K562 (cell line): ENCODE measurements around the gene SLC25A21. TPM values are rescaled to one million over a fixed set of nuclear protein-coding genes. Genes with fewer than 3 reads are reported as not detected.

ENCODE experiments used
- CAMTA2 ChIP-seq: fragments of 250-450 bp; sonication (Bioruptor Pico); conservative IDR thresholded peaks from 2 replicates; pipeline ENCODE4 v1.5.1; 2022
- CBX8 ChIP-seq: fragments of 200-600 bp; sonication (generic); IDR thresholded peaks from 2 replicates; pipeline ENCODE4 v1.6.1; 2012; ENCODE audit warnings: borderline replicate concordance, mixed run types, low read depth, mild to moderate bottlenecking, moderate library complexity, mixed read lengths, low read length, control low read depth, inconsistent platforms; ENCODE audit not compliant: poor library complexity, severe bottlenecking; ENCODE audit errors: extremely low read depth
- CEBPB ChIP-seq: fragments of 450-650 bp; IDR thresholded peaks from 2 replicates; pipeline ENCODE4 v1.6.1; 2016; ENCODE audit warnings: missing genetic modification characterization, missing compliant biosample characterization
- HDAC1 ChIP-seq, 2 experiments: fragments of 450-650 bp; IDR thresholded peaks; 2 replicates each; pipeline ENCODE4 v1.6.1; 2016 to 2017; ENCODE audit warnings: inconsistent platforms in 1 of 2, mild to moderate bottlenecking in 1 of 2, moderate library complexity in 1 of 2
- HDGF ChIP-seq: fragments of 450-650 bp; IDR thresholded peaks from 2 replicates; pipeline ENCODE4 v1.6.1; 2016
- JUN ChIP-seq, 2 experiments: sonication (generic) in 1 of 2; formaldehyde crosslinking in 1 of 2; IDR thresholded peaks; 2 replicates each; pipeline versions ENCODE4 v1.6.1 to v1.8.0; 2012 to 2022; ENCODE audit warnings: borderline replicate concordance in 2 of 2, mild to moderate bottlenecking in 2 of 2, improper control_type of control experiment in 1 of 2, low read depth in 1 of 2, low read length in 1 of 2, missing genetic modification reagents in 1 of 2
- NR2C1 ChIP-seq, 2 experiments: fragments of 450-650 bp; IDR thresholded peaks; 2 replicates each; pipeline ENCODE4 v1.6.1; 2017; ENCODE audit warnings: mild to moderate bottlenecking in 2 of 2, antibody characterized with exemption in 1 of 2, inconsistent platforms in 1 of 2, missing compliant biosample characterization in 1 of 2, missing genetic modification characterization in 1 of 2
- PML ChIP-seq: IDR thresholded peaks from 2 replicates; pipeline ENCODE4 v1.6.1; 2012; ENCODE audit warnings: low read length, inconsistent platforms
- RBBP5 ChIP-seq: fragments of 200-600 bp; sonication (generic); IDR thresholded peaks from 2 replicates; pipeline ENCODE4 v1.6.1; 2012; ENCODE audit warnings: borderline replicate concordance, mild to moderate bottlenecking, low read length, control low read depth, inconsistent platforms; ENCODE audit not compliant: insufficient read depth, poor library complexity, severe bottlenecking
- RBM15 ChIP-seq: fragments of 200-400 bp; formaldehyde crosslinking; IDR thresholded peaks from 2 replicates; pipeline ENCODE4 v1.6.1; 2018; ENCODE audit warnings: mild to moderate bottlenecking, low read length, moderate library complexity; ENCODE audit not compliant: insufficient read depth
- SMARCA5 ChIP-seq: fragments of 450-650 bp; IDR thresholded peaks from 2 replicates; pipeline ENCODE4 v1.6.1; 2016
- SRSF3 ChIP-seq: fragments of 200-400 bp; formaldehyde crosslinking; IDR thresholded peaks from 2 replicates; pipeline ENCODE4 v1.6.1; 2016; ENCODE audit warnings: mild to moderate bottlenecking, low read length, moderate library complexity; ENCODE audit not compliant: insufficient read depth
- TBL1XR1 ChIP-seq, 2 experiments: IDR thresholded peaks; 2 replicates each; pipeline ENCODE4 v1.6.1; 2012; ENCODE audit warnings: improper control_type of control experiment in 2 of 2, low read length in 2 of 2, mild to moderate bottlenecking in 1 of 2
- TFAM ChIP-seq: fragments of 250-450 bp; sonication (Bioruptor Pico); conservative IDR thresholded peaks from 2 replicates; pipeline ENCODE4 v1.5.0; 2021; ENCODE audit warnings: mild to moderate bottlenecking, moderate library complexity
- ZNF589 ChIP-seq: fragments of 200-800 bp; sonication (Bioruptor generic); IDR thresholded peaks from 2 replicates; pipeline ENCODE4 v1.6.1; 2016; ENCODE audit warnings: low read depth, missing genetic modification characterization, missing compliant biosample characterization
- ZNF695 ChIP-seq: fragments of 450-650 bp; formaldehyde crosslinking; IDR thresholded peaks from 2 replicates; pipeline ENCODE4 v1.4.0; 2020; ENCODE audit warnings: mild to moderate bottlenecking, moderate library complexity
- ZNF696 ChIP-seq: fragments of 250-450 bp; sonication (Bioruptor Pico); conservative IDR thresholded peaks from 2 replicates; pipeline ENCODE4 v1.4.0; 2020; ENCODE audit warnings: mild to moderate bottlenecking, moderate library complexity
- polyA plus RNA-seq, 8 experiments: library from polyadenylated mRNA; depleted of rRNA in 4 of 8; stranded (reverse) in 5 of 8; unstranded in 3 of 8; fragments of >200 nt; fragmentation: Nextera tagmentation in 2 of 8; fragmentation: Illumina TruSeq in 1 of 8; extraction: Ambion mirVana in 2 of 8; extraction: Trizol in 1 of 8; gene quantifications; 2 replicates each; pipeline versions ENCODE4 v1.2.1 to v1.2.3, GENCODE V29; 2011 to 2014; ENCODE audit warnings: inconsistent platforms in 1 of 8, missing spikeins in 1 of 8
- total RNA-seq, 7 experiments: library from RNA; depleted of rRNA in 6 of 7; stranded (reverse); fragments of >200 nt in 6 of 7; fragmentation: Illumina TruSeq in 2 of 7; extraction: Trizol in 2 of 7; gene quantifications; 2 replicates each; pipeline versions ENCODE4 v1.2.1 to v1.2.3, GENCODE V29; 2011 to 2021; ENCODE audit warnings: low replicate concordance in 1 of 7
- TF ChIP-seq, protein P1 (sequence below): fragments of 250-450 bp; sonication (Bioruptor Pico); IDR thresholded peaks from 2 replicates; pipeline ENCODE4 v1.4.0; 2020; ENCODE audit warnings: mild to moderate bottlenecking, moderate library complexity
- TF ChIP-seq, protein P2 (sequence below): fragments of 450-650 bp; IDR thresholded peaks from 2 replicates; pipeline ENCODE4 v1.7.0; 2016; ENCODE audit warnings: borderline replicate concordance
- TF ChIP-seq, protein P3 (sequence below): fragments of 200-800 bp; sonication (Bioruptor generic); IDR thresholded peaks from 2 replicates; pipeline ENCODE4 v1.6.1; 2016; ENCODE audit warnings: missing genetic modification characterization, missing compliant biosample characterization

Gene SLC25A21
- total and polyA plus RNA-seq, 9 of the 15 experiments (the other 6 are each of a cell fraction or from before 2014, with no cell fraction given): 15.2 to 46.7 (median 28.7) TPM

DNA sequence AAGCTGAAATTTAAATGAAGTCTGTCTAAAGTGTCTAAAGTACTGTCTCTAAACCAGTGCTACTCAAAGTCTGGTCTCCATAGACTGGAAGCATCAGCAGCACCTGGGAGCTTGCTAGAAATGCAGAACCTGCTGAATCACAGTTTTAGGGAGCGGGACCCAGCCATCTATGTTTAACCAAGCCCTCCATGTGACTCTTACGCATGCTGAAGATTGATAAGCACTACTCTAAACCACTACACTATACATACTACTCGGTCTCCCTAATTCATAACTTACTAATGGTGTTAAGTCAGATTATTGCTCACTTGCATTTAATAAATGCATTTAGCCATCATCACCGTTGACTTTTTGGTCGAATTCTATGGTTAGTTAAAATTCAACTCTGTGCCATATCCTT lies 88.8 kb downstream of the SLC25A21 start (continued):
- no peak for TF ChIP-seq ZNF695 (CRISPR knock-in tag)
- no peak for TF ChIP-seq CAMTA2 (CRISPR knock-in tag)
- TF ChIP-seq, protein P1, sequence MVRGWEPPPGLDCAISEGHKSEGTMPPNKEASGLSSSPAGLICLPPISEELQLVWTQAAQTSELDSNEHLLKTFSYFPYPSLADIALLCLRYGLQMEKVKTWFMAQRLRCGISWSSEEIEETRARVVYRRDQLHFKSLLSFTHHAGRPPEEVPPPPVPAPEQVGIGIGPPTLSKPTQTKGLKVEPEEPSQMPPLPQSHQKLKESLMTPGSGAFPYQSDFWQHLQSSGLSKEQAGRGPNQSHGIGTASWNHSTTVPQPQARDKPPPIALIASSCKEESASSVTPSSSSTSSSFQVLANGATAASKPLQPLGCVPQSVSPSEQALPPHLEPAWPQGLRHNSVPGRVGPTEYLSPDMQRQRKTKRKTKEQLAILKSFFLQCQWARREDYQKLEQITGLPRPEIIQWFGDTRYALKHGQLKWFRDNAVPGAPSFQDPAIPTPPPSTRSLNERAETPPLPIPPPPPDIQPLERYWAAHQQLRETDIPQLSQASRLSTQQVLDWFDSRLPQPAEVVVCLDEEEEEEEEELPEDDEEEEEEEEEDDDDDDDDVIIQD (CRISPR knock-in tag): no peak
- TF ChIP-seq CBX8: no peak
- no peak for TF ChIP-seq TFAM (CRISPR knock-in tag)
- no peak for TF ChIP-seq SMARCA5
- no peak for TF ChIP-seq SRSF3
- TF ChIP-seq, protein P2, sequence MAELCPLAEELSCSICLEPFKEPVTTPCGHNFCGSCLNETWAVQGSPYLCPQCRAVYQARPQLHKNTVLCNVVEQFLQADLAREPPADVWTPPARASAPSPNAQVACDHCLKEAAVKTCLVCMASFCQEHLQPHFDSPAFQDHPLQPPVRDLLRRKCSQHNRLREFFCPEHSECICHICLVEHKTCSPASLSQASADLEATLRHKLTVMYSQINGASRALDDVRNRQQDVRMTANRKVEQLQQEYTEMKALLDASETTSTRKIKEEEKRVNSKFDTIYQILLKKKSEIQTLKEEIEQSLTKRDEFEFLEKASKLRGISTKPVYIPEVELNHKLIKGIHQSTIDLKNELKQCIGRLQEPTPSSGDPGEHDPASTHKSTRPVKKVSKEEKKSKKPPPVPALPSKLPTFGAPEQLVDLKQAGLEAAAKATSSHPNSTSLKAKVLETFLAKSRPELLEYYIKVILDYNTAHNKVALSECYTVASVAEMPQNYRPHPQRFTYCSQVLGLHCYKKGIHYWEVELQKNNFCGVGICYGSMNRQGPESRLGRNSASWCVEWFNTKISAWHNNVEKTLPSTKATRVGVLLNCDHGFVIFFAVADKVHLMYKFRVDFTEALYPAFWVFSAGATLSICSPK: no peak
- peak; percentile 39; the same call in 1 of the 2 replicates for TF ChIP-seq JUN (IDR thresholded peaks at IDR 0.05; ENCODE audit: borderline replicate concordance, low read depth, low read length)
- no peak for TF ChIP-seq JUN (CRISPR knock-in tag; IDR thresholded peaks at IDR 0.05; ENCODE audit: borderline replicate concordance)
- TF ChIP-seq RBM15: no peak
- TF ChIP-seq TBL1XR1 (IDR thresholded peaks at IDR 0.05; ENCODE audit: low read length in 2 of 2): peak in 1 of 2 experiments; percentile 29; a peak in 1 of 4 replicates
- 0 out of 4 replicates have a peak, but pooled peaks of 1 of the 2 experiments have one; percentile 35 for TF ChIP-seq HDAC1 (IDR thresholded peaks at IDR 0.05)
- no peak for TF ChIP-seq ZNF589
- TF ChIP-seq PML: no peak
- TF ChIP-seq CEBPB (tag): no peak
- no peak for TF ChIP-seq HDGF
- TF ChIP-seq NR2C1 (IDR thresholded peaks at IDR 0.05): no peak
- TF ChIP-seq NR2C1 (tag; IDR thresholded peaks at IDR 0.05): no peak
- TF ChIP-seq, protein P3, sequence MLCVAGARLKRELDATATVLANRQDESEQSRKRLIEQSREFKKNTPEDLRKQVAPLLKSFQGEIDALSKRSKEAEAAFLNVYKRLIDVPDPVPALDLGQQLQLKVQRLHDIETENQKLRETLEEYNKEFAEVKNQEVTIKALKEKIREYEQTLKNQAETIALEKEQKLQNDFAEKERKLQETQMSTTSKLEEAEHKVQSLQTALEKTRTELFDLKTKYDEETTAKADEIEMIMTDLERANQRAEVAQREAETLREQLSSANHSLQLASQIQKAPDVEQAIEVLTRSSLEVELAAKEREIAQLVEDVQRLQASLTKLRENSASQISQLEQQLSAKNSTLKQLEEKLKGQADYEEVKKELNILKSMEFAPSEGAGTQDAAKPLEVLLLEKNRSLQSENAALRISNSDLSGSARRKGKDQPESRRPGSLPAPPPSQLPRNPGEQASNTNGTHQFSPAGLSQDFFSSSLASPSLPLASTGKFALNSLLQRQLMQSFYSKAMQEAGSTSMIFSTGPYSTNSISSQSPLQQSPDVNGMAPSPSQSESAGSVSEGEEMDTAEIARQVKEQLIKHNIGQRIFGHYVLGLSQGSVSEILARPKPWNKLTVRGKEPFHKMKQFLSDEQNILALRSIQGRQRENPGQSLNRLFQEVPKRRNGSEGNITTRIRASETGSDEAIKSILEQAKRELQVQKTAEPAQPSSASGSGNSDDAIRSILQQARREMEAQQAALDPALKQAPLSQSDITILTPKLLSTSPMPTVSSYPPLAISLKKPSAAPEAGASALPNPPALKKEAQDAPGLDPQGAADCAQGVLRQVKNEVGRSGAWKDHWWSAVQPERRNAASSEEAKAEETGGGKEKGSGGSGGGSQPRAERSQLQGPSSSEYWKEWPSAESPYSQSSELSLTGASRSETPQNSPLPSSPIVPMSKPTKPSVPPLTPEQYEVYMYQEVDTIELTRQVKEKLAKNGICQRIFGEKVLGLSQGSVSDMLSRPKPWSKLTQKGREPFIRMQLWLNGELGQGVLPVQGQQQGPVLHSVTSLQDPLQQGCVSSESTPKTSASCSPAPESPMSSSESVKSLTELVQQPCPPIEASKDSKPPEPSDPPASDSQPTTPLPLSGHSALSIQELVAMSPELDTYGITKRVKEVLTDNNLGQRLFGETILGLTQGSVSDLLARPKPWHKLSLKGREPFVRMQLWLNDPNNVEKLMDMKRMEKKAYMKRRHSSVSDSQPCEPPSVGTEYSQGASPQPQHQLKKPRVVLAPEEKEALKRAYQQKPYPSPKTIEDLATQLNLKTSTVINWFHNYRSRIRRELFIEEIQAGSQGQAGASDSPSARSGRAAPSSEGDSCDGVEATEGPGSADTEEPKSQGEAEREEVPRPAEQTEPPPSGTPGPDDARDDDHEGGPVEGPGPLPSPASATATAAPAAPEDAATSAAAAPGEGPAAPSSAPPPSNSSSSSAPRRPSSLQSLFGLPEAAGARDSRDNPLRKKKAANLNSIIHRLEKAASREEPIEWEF (CRISPR knock-in tag): no peak
- no peak for TF ChIP-seq ZNF696 (CRISPR knock-in tag)
- no peak for TF ChIP-seq RBBP5
